Activated CD4-positive, alpha-beta memory T cell treated with anti-CD3 and anti-CD28 coated beads for 36 hours (primary cell): ENCODE results near the gene ERVK3-1. TPM values are rescaled to one million over a fixed set of nuclear protein-coding genes. Genes with fewer than 3 reads are reported as not detected.

Source experiments
- CTCF ChIA-PET: fragments of 350-600 bp; sonication (Branson Sonifier 250); formaldehyde crosslinking; loops from one replicate; lab custom pipeline; 2021; ENCODE audit warnings: antibody characterized with exemption, inconsistent platforms; lab: Charles Lee
- POLR2A ChIA-PET: fragments of 350-600 bp; sonication (Branson Sonifier 250); formaldehyde crosslinking; loops from one replicate; lab custom pipeline; 2021; ENCODE audit warnings: antibody characterized with exemption; lab: Charles Lee
- DNase-seq: peaks from one replicate; pipeline ENCODE4 v3.0.0-alpha.2; 2020
- H3K27ac Mint-ChIP-seq: one replicate; pipeline ENCODE4 v1.8.0; 2021; ENCODE audit warnings: mixed read lengths
- H3K27me3 Mint-ChIP-seq: one replicate; pipeline ENCODE4 v1.8.0; 2021; ENCODE audit warnings: mixed read lengths
- H3K36me3 Mint-ChIP-seq: one replicate; pipeline ENCODE4 v1.8.0; 2021; ENCODE audit warnings: mixed read lengths
- H3K4me1 Mint-ChIP-seq: one replicate; pipeline ENCODE4 v1.8.0; 2021; ENCODE audit warnings: low read depth, mixed read lengths
- H3K4me3 Mint-ChIP-seq: one replicate; pipeline ENCODE4 v1.8.0; 2021; ENCODE audit warnings: mild to moderate bottlenecking, mixed read lengths
- H3K9me3 Mint-ChIP-seq: one replicate; pipeline ENCODE4 v1.8.0; 2021; ENCODE audit warnings: mixed read lengths
- intact Hi-C: fragments of 100-400 bp; cut with micrococcal nuclease; formaldehyde crosslinking; loops from one replicate; pipeline ENCODE4 v1.15.1; 2023
- total RNA-seq, 2 experiments: library from RNA; stranded (reverse); gene quantifications; one replicate each; pipeline ENCODE4 v1.2.3, GENCODE V29; 2021

Gene ERVK3-1
- total RNA-seq, 2 experiments from 2014 or later = 37.1 to 42.3 TPM

- Mint-ChIP-seq H3K9me3 (no peaks in the 10 kb centered on the region), H3K27ac (no peak within 1 kb of the TSS), H3K36me3 (peaks cover 1% of the 10 kb centered on the region), H3K4me3 (no peak within 1 kb of the TSS), H3K4me1 (peaks cover 4% of the 10 kb centered on the region), H3K27me3 (no peaks in the 10 kb centered on the region)
- ChIA-PET POLR2A (interaction anchor here (0.6 to 1.4 kb wide), 5 partner anchors 10 to 217 kb away, joined by 3 to 8 read pairs (median 3); partner anchors contain the start of genes TRIM28 and ZNF497), CTCF (interaction anchor here (0.7 to 2.8 kb wide), 3 partner anchors 10 to 193 kb away, joined by 3 to 11 read pairs (median 8); partner anchors contain the start of gene ZBTB45)
- peak; percentile 95 for DNase-seq
- intact Hi-C loops = loop anchor here (1.0 to 5.0 kb wide), 6 partner anchors 22 to 192 kb away; partner anchors contain the start of genes ERVK3-1, ZBTB45, ZNF497 and ZNF584
These were observed 21.9 kb downstream of the ERVK3-1 start, which contains the start of gene ZSCAN22 for GRCh38 chr19:58326914-58327726. ZSCAN22 (plus strand) TSS chr19:58326994; CDS start chr19:58334803, 7,809 bp downstream.

- Mint-ChIP-seq H3K4me3 (no peak overlapping the region), H3K9me3 (no peaks in the 10 kb centered on the region), H3K27ac (no peak overlapping the region), H3K4me1 (peaks cover 4% of the 10 kb centered on the region), H3K27me3 (no peaks in the 10 kb centered on the region), H3K36me3 (no peaks in the 10 kb centered on the region)
- intact Hi-C loops = loop anchor here (5.0 kb wide), 1 partner anchor 78 kb away; the partner anchor contains the start of gene ZNF584
- DNase-seq = peak; percentile 24
- POLR2A ChIA-PET = no interaction called here
- CTCF ChIA-PET = interaction anchor here (1.0 to 1.6 kb wide), 2 partner anchors 61 to 185 kb away, joined by 3 read pairs; no protein-coding TSS in a partner anchor
These were observed 23.8 kb downstream of the ERVK3-1 start for GRCh38 chr19:58328999-58329398.

GRCh38 chr19:58330458-58330857 is 25.3 kb downstream of the ERVK3-1 start:
- H3K9me3 Mint-ChIP-seq = no peaks in the 10 kb centered on the region
- ChIA-PET CTCF (interaction anchor here (1.0 kb wide), 1 partner anchor 16 kb away, joined by 7 read pairs; no protein-coding TSS in a partner anchor), POLR2A (no interaction called here)
- no peak overlapping the region for H3K4me3 Mint-ChIP-seq
- H3K4me1 Mint-ChIP-seq = peaks cover 4% of the 10 kb centered on the region
- H3K36me3 Mint-ChIP-seq = peaks cover 6% of the 10 kb centered on the region
- intact Hi-C loops = no loop called here
- no peaks in the 10 kb centered on the region for H3K27me3 Mint-ChIP-seq
- DNase-seq = no peak
- H3K27ac Mint-ChIP-seq = no peak overlapping the region

- H3K4me1 Mint-ChIP-seq = peaks cover 4% of the 10 kb centered on the region
- ChIA-PET POLR2A (no interaction called here), CTCF (interaction anchor here (0.9 kb wide), 1 partner anchor 15 kb away, joined by 4 read pairs; no protein-coding TSS in a partner anchor)
- H3K4me3 Mint-ChIP-seq = no peak overlapping the region
- no peaks in the 10 kb centered on the region for H3K27me3 Mint-ChIP-seq
- peaks cover 11% of the 10 kb centered on the region for H3K36me3 Mint-ChIP-seq
- DNase-seq = no peak
- H3K9me3 Mint-ChIP-seq = no peaks in the 10 kb centered on the region
- intact Hi-C loops = no loop called here
- H3K27ac Mint-ChIP-seq = no peak overlapping the region
These were observed 27.5 kb downstream of the ERVK3-1 start for GRCh38 chr19:58332697-58333096.

- POLR2A ChIA-PET = no interaction called here
- intact Hi-C loops = no loop called here
- DNase-seq = no peak
- Mint-ChIP-seq H3K9me3 (no peaks in the 10 kb centered on the region), H3K27ac (no peak overlapping the region), H3K4me1 (no peaks in the 10 kb centered on the region), H3K4me3 (no peak overlapping the region), H3K27me3 (no peaks in the 10 kb centered on the region), H3K36me3 (peaks cover 27% of the 10 kb centered on the region)
- CTCF ChIA-PET = no interaction called here
These were observed 29.6 kb downstream of the ERVK3-1 start for GRCh38 chr19:58334691-58335249.

GRCh38 chr19:58335630-58336029 is 30.5 kb downstream of the ERVK3-1 start:
- no peaks in the 10 kb centered on the region for H3K4me1 Mint-ChIP-seq
- H3K36me3 Mint-ChIP-seq = peaks cover 30% of the 10 kb centered on the region
- DNase-seq = no peak
- H3K4me3 Mint-ChIP-seq = no peak overlapping the region
- CTCF ChIA-PET = no interaction called here
- H3K27me3 Mint-ChIP-seq = no peaks in the 10 kb centered on the region
- H3K9me3 Mint-ChIP-seq = no peaks in the 10 kb centered on the region
- H3K27ac Mint-ChIP-seq = no peak overlapping the region
- intact Hi-C loops = no loop called here
- POLR2A ChIA-PET = no interaction called here

GRCh38 chr19:58336216-58336615 is 31.0 kb downstream of the ERVK3-1 start:
- intact Hi-C loops = no loop called here
- ChIA-PET POLR2A (no interaction called here), CTCF (no interaction called here)
- Mint-ChIP-seq H3K27ac (no peak overlapping the region), H3K4me1 (no peaks in the 10 kb centered on the region), H3K4me3 (no peak overlapping the region), H3K9me3 (no peaks in the 10 kb centered on the region), H3K27me3 (no peaks in the 10 kb centered on the region), H3K36me3 (peaks cover 35% of the 10 kb centered on the region)
- DNase-seq = no peak

- no peaks in the 10 kb centered on the region for H3K27me3 Mint-ChIP-seq
- no peaks in the 10 kb centered on the region for H3K4me1 Mint-ChIP-seq
- H3K36me3 Mint-ChIP-seq = peaks cover 36% of the 10 kb centered on the region
- no peaks in the 10 kb centered on the region for H3K9me3 Mint-ChIP-seq
- ChIA-PET POLR2A (no interaction called here), CTCF (no interaction called here)
- no peak overlapping the region for H3K27ac Mint-ChIP-seq
- intact Hi-C loops = no loop called here
- DNase-seq = no peak
- H3K4me3 Mint-ChIP-seq = no peak overlapping the region
These were observed 31.6 kb downstream of the ERVK3-1 start for GRCh38 chr19:58336820-58337219.

GRCh38 chr19:58338336-58338735 is 33.2 kb downstream of the ERVK3-1 start:
- Mint-ChIP-seq H3K27me3 (no peaks in the 10 kb centered on the region), H3K9me3 (no peaks in the 10 kb centered on the region), H3K36me3 (peaks cover 36% of the 10 kb centered on the region), H3K27ac (no peak overlapping the region), H3K4me1 (no peaks in the 10 kb centered on the region), H3K4me3 (no peak overlapping the region)
- no peak for DNase-seq
- intact Hi-C loops = no loop called here
- ChIA-PET CTCF (no interaction called here), POLR2A (no interaction called here)

- no peaks in the 10 kb centered on the region for H3K4me1 Mint-ChIP-seq
- peaks cover 36% of the 10 kb centered on the region for H3K36me3 Mint-ChIP-seq
- no peak overlapping the region for H3K4me3 Mint-ChIP-seq
- DNase-seq = no peak
- intact Hi-C loops = no loop called here
- ChIA-PET CTCF (no interaction called here), POLR2A (no interaction called here)
- no peaks in the 10 kb centered on the region for H3K9me3 Mint-ChIP-seq
- no peak overlapping the region for H3K27ac Mint-ChIP-seq
- H3K27me3 Mint-ChIP-seq = no peaks in the 10 kb centered on the region
These were observed 33.8 kb downstream of the ERVK3-1 start for GRCh38 chr19:58338825-58339558.

- intact Hi-C loops = loop anchor here (5.0 kb wide), 1 partner anchor 62 kb away; the partner anchor contains the start of gene ZNF584
- no peak overlapping the region for H3K27ac Mint-ChIP-seq
- peaks cover 10% of the 10 kb centered on the region for H3K36me3 Mint-ChIP-seq
These were observed 40.4 kb downstream of the ERVK3-1 start for GRCh38 chr19:58345558-58345957.

More at GRCh38 chr19:58345558-58345957, 40.4 kb downstream of the ERVK3-1 start:
- peaks cover 4% of the 10 kb centered on the region for H3K27me3 Mint-ChIP-seq
- no peaks in the 10 kb centered on the region for H3K9me3 Mint-ChIP-seq
- peak overlapping the region; percentile 92 for H3K4me3 Mint-ChIP-seq
- no peak for DNase-seq
- CTCF ChIA-PET = interaction anchor here (1.5 kb wide), 1 partner anchor 16 kb away, joined by 7 read pairs; no protein-coding TSS in a partner anchor
- peaks cover 21% of the 10 kb centered on the region for H3K4me1 Mint-ChIP-seq
- POLR2A ChIA-PET = no interaction called here
